Activated B cell treated with CpG ODN at 0.5 μM for 24 hours (primary cell): Measurements from ENCODE around the gene MYO9B. TPM values are rescaled to one million over a fixed set of nuclear protein-coding genes. Genes with fewer than 3 reads are reported as not detected.

Source experiments
- ATAC-seq: fragments of 200-7000 bp; cut with Tn5 transposase; one replicate; pipeline ENCODE4 v1.10.0; 2021; ENCODE audit warnings: low read depth, mild to moderate bottlenecking, moderate library complexity
- CTCF ChIA-PET: fragments of 350-600 bp; sonication (Branson Sonifier 250); formaldehyde crosslinking; loops from one replicate; lab custom pipeline; 2021; ENCODE audit warnings: antibody characterized with exemption; lab: Charles Lee
- POLR2A ChIA-PET: fragments of 350-600 bp; sonication (Branson Sonifier 250); formaldehyde crosslinking; loops from one replicate; lab custom pipeline; 2021; ENCODE audit warnings: antibody characterized with exemption; lab: Charles Lee
- DNase-seq: peaks from one replicate; pipeline ENCODE4 v3.0.0; 2022
- H3K27ac Mint-ChIP-seq: one replicate; pipeline ENCODE4 v1.8.0; 2020; ENCODE audit warnings: mixed read lengths
- H3K27me3 Mint-ChIP-seq: one replicate; pipeline ENCODE4 v1.8.0; 2021; ENCODE audit warnings: mixed read lengths
- H3K36me3 Mint-ChIP-seq: one replicate; pipeline ENCODE4 v1.8.0; 2021; ENCODE audit warnings: low read depth, mixed read lengths
- H3K4me1 Mint-ChIP-seq: one replicate; pipeline ENCODE4 v1.8.0; 2021; ENCODE audit warnings: mixed read lengths
- H3K4me3 Mint-ChIP-seq: one replicate; pipeline ENCODE4 v1.8.0; 2020; ENCODE audit warnings: mild to moderate bottlenecking, mixed read lengths
- H3K9me3 Mint-ChIP-seq: one replicate; pipeline ENCODE4 v1.8.0; 2020; ENCODE audit warnings: mixed read lengths
- CTCF ChIP-seq: fragments of 200-600 bp; IDR thresholded peaks from one replicate; pipeline ENCODE4 v1.8.0; 2022; ENCODE audit warnings: antibody characterized with exemption, mild to moderate bottlenecking
- intact Hi-C: fragments of 100-400 bp; cut with micrococcal nuclease; formaldehyde crosslinking; loops from one replicate; pipeline ENCODE4 v1.15.1; 2024
- total RNA-seq: library from RNA; stranded (reverse); gene quantifications from 2 replicates; pipeline ENCODE4 v1.2.3, GENCODE V29; 2022

MYO9B gene
- total RNA-seq, 1 donor from 2014 or later, result 239 TPM

GRCh38 chr19:17149393-17150135 lies 74.0 kb downstream of the MYO9B start:
- ATAC-seq, result no peak
- no peak overlapping the region for H3K4me3 Mint-ChIP-seq
- no peaks in the 10 kb centered on the region for H3K9me3 Mint-ChIP-seq
- ChIA-PET CTCF (no interaction called here), POLR2A (no interaction called here)
- peaks cover 50% of the 10 kb centered on the region for H3K36me3 Mint-ChIP-seq
- no peak for TF ChIP-seq CTCF
- no peak for DNase-seq
- no peak overlapping the region for H3K27ac Mint-ChIP-seq
- peaks cover 8% of the 10 kb centered on the region for H3K4me1 Mint-ChIP-seq
- H3K27me3 Mint-ChIP-seq, result no peaks in the 10 kb centered on the region
- intact Hi-C loops, result no loop called here

GRCh38 chr19:17153996-17154395 lies 78.4 kb downstream of the MYO9B start:
- intact Hi-C loops, result no loop called here
- no peak overlapping the region for H3K4me3 Mint-ChIP-seq
- CTCF ChIA-PET, result interaction anchor here (1.1 kb wide), 1 partner anchor 28 kb away, joined by 3 read pairs; no protein-coding TSS in a partner anchor
- H3K9me3 Mint-ChIP-seq, result no peaks in the 10 kb centered on the region
- no peak overlapping the region for H3K27ac Mint-ChIP-seq
- no peak for TF ChIP-seq CTCF
- ATAC-seq, result no peak
- H3K27me3 Mint-ChIP-seq, result no peaks in the 10 kb centered on the region
- H3K4me1 Mint-ChIP-seq, result peaks cover 8% of the 10 kb centered on the region
- no peak for DNase-seq
- H3K36me3 Mint-ChIP-seq, result peaks cover 76% of the 10 kb centered on the region
- POLR2A ChIA-PET, result interaction anchor here (0.8 kb wide), 1 partner anchor 67 kb away, joined by 4 read pairs; no protein-coding TSS in a partner anchor

- no peaks in the 10 kb centered on the region for H3K9me3 Mint-ChIP-seq
- H3K27me3 Mint-ChIP-seq, result no peaks in the 10 kb centered on the region
- CTCF ChIA-PET, result no interaction called here
- H3K4me1 Mint-ChIP-seq, result peaks cover 8% of the 10 kb centered on the region
- ATAC-seq (no peak), DNase-seq (no peak)
- H3K4me3 Mint-ChIP-seq, result no peak overlapping the region
- H3K36me3 Mint-ChIP-seq, result peaks cover 80% of the 10 kb centered on the region
- no peak for TF ChIP-seq CTCF
- POLR2A ChIA-PET, result interaction anchor here (0.5 kb wide), 1 partner anchor 973 kb away, joined by 3 read pairs; no protein-coding TSS in a partner anchor
- intact Hi-C loops, result no loop called here
- no peak overlapping the region for H3K27ac Mint-ChIP-seq
These were observed 79.7 kb downstream of the MYO9B start for GRCh38 chr19:17155251-17155650.

- CTCF ChIA-PET, result interaction anchor here (1.0 kb wide), 1 partner anchor 126 kb away, joined by 3 read pairs; no protein-coding TSS in a partner anchor
- H3K36me3 Mint-ChIP-seq, result peaks cover 83% of the 10 kb centered on the region
- POLR2A ChIA-PET, result interaction anchor here (0.6 kb wide), 1 partner anchor 20 kb away, joined by 5 read pairs; no protein-coding TSS in a partner anchor
- peaks cover 3% of the 10 kb centered on the region for H3K4me1 Mint-ChIP-seq
- H3K27me3 Mint-ChIP-seq, result no peaks in the 10 kb centered on the region
- DNase-seq (no peak), ATAC-seq (no peak)
- peak overlapping the region; percentile 41 for H3K27ac Mint-ChIP-seq
- no peak for TF ChIP-seq CTCF
- no peaks in the 10 kb centered on the region for H3K9me3 Mint-ChIP-seq
- intact Hi-C loops, result no loop called here
- no peak overlapping the region for H3K4me3 Mint-ChIP-seq
These were observed 80.8 kb downstream of the MYO9B start for GRCh38 chr19:17156296-17156946.

- Mint-ChIP-seq H3K9me3 (no peaks in the 10 kb centered on the region), H3K4me3 (no peak overlapping the region), H3K36me3 (peaks cover 80% of the 10 kb centered on the region), H3K4me1 (no peaks in the 10 kb centered on the region), H3K27me3 (no peaks in the 10 kb centered on the region), H3K27ac (peak overlapping the region; percentile 41)
- ChIA-PET POLR2A (interaction anchor here (1.2 kb wide), 1 partner anchor 14 kb away, joined by 4 read pairs; no protein-coding TSS in a partner anchor), CTCF (interaction anchor here (1.0 kb wide), 1 partner anchor 125 kb away, joined by 3 read pairs; no protein-coding TSS in a partner anchor)
- ATAC-seq (peak; percentile 62), DNase-seq (no peak)
- no peak for TF ChIP-seq CTCF
- intact Hi-C loops, result no loop called here
These were observed 81.3 kb downstream of the MYO9B start for GRCh38 chr19:17156947-17157302.
